ENCODE results near the gene MAPK1IP1L. TPM values are rescaled to one million over a fixed set of nuclear protein-coding genes. Genes with fewer than 3 reads are reported as not detected.
A peak's percentile ranks its signal among the peaks of the same experiment; 100 is the strongest.

The MAPK1IP1L gene
- total and polyA plus RNA-seq, 2 of the 8 experiments (the other 6 are each of a cell fraction or from before 2014, with no cell fraction given): 111 to 228 TPM

DNA sequence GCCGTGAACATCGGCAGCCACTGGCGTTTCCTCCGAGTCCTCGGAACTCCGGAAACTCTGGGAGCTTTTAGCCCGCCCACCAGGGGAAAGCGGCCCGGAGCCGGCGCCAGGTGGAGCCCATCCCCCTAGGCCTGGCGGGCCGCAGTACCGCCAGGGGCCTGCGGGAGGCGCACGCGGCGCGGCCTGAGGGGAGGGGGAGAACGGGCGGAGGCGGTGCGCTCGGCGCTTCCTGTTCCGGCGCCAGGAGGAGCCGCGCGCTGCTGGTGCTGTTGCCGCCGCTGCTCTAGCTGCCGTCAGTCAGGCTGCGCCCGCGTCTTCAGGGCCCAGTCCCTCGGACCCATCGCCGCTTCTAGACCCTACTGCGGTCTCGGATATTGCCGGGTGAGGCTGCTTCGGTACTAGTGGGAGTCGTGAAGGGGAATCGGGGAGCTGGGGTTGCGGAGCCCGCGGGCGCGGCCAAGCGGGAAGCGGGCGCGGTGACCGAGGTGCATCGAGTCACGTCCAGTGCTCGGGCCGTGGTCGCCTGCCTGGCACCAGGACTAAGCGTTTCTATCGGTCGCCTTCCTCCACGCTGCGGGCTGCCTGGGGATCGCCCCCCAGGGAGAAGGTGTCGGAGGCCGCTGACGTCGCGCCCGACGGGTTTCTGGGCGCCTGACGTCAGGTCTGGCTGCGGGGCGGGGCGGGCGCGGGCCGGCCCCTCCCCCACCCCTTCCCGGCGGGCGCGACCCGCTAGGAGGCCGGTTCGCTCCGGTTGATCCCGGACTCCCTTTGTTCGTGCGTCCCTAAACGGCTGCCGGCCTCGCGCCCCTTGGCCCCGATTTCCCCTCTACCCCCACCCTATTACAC is at the start of gene MAPK1IP1L (continued):
- TF ChIP-seq, protein P1, sequence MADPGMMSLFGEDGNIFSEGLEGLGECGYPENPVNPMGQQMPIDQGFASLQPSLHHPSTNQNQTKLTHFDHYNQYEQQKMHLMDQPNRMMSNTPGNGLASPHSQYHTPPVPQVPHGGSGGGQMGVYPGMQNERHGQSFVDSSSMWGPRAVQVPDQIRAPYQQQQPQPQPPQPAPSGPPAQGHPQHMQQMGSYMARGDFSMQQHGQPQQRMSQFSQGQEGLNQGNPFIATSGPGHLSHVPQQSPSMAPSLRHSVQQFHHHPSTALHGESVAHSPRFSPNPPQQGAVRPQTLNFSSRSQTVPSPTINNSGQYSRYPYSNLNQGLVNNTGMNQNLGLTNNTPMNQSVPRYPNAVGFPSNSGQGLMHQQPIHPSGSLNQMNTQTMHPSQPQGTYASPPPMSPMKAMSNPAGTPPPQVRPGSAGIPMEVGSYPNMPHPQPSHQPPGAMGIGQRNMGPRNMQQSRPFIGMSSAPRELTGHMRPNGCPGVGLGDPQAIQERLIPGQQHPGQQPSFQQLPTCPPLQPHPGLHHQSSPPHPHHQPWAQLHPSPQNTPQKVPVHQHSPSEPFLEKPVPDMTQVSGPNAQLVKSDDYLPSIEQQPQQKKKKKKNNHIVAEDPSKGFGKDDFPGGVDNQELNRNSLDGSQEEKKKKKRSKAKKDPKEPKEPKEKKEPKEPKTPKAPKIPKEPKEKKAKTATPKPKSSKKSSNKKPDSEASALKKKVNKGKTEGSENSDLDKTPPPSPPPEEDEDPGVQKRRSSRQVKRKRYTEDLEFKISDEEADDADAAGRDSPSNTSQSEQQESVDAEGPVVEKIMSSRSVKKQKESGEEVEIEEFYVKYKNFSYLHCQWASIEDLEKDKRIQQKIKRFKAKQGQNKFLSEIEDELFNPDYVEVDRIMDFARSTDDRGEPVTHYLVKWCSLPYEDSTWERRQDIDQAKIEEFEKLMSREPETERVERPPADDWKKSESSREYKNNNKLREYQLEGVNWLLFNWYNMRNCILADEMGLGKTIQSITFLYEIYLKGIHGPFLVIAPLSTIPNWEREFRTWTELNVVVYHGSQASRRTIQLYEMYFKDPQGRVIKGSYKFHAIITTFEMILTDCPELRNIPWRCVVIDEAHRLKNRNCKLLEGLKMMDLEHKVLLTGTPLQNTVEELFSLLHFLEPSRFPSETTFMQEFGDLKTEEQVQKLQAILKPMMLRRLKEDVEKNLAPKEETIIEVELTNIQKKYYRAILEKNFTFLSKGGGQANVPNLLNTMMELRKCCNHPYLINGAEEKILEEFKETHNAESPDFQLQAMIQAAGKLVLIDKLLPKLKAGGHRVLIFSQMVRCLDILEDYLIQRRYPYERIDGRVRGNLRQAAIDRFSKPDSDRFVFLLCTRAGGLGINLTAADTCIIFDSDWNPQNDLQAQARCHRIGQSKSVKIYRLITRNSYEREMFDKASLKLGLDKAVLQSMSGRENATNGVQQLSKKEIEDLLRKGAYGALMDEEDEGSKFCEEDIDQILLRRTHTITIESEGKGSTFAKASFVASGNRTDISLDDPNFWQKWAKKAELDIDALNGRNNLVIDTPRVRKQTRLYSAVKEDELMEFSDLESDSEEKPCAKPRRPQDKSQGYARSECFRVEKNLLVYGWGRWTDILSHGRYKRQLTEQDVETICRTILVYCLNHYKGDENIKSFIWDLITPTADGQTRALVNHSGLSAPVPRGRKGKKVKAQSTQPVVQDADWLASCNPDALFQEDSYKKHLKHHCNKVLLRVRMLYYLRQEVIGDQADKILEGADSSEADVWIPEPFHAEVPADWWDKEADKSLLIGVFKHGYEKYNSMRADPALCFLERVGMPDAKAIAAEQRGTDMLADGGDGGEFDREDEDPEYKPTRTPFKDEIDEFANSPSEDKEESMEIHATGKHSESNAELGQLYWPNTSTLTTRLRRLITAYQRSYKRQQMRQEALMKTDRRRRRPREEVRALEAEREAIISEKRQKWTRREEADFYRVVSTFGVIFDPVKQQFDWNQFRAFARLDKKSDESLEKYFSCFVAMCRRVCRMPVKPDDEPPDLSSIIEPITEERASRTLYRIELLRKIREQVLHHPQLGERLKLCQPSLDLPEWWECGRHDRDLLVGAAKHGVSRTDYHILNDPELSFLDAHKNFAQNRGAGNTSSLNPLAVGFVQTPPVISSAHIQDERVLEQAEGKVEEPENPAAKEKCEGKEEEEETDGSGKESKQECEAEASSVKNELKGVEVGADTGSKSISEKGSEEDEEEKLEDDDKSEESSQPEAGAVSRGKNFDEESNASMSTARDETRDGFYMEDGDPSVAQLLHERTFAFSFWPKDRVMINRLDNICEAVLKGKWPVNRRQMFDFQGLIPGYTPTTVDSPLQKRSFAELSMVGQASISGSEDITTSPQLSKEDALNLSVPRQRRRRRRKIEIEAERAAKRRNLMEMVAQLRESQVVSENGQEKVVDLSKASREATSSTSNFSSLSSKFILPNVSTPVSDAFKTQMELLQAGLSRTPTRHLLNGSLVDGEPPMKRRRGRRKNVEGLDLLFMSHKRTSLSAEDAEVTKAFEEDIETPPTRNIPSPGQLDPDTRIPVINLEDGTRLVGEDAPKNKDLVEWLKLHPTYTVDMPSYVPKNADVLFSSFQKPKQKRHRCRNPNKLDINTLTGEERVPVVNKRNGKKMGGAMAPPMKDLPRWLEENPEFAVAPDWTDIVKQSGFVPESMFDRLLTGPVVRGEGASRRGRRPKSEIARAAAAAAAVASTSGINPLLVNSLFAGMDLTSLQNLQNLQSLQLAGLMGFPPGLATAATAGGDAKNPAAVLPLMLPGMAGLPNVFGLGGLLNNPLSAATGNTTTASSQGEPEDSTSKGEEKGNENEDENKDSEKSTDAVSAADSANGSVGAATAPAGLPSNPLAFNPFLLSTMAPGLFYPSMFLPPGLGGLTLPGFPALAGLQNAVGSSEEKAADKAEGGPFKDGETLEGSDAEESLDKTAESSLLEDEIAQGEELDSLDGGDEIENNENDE (IDR thresholded peaks at IDR 0.05; ENCODE audit: insufficient replicate concordance, low read length): no peak
- no peak for TF ChIP-seq JUND (IDR thresholded peaks at IDR 0.05; ENCODE audit: low read length)
- TF ChIP-seq CTBP2 (IDR thresholded peaks at IDR 0.05; ENCODE audit: borderline replicate concordance, insufficient read depth, insufficient read length, low read length): peak; percentile 46
- no peak for TF ChIP-seq HDAC6 (IDR thresholded peaks at IDR 0.05; ENCODE audit: low read depth, low read length)
- peak; percentile 75; the same call in 1 of the 2 replicates for TF ChIP-seq BACH1 (IDR thresholded peaks at IDR 0.05; ENCODE audit: low read length)
- TF ChIP-seq ASH2L (IDR thresholded peaks at IDR 0.05; ENCODE audit: low read length): peak; percentile 99
- no peak for TF ChIP-seq RXRA (IDR thresholded peaks at IDR 0.05; ENCODE audit: insufficient read depth, low read depth, low read length)
- no peak for TF ChIP-seq FOSL1 (IDR thresholded peaks at IDR 0.05; ENCODE audit: insufficient read depth, low read depth, low read length)
- TF ChIP-seq KDM1A (IDR thresholded peaks at IDR 0.05; ENCODE audit: borderline replicate concordance, low read length): no peak
- peak; percentile 96 for TF ChIP-seq CREB1 (IDR thresholded peaks at IDR 0.05)
- no peak for TF ChIP-seq SP2 (IDR thresholded peaks at IDR 0.05; ENCODE audit: low read length)

Measured in H1 (cell line).